GM19351 (cell line): ENCODE data around the gene IKBKG.
"Not testable (repeated sequence)": the region's sequence is repeated elsewhere in the genome, so short reads cannot be mapped to it uniquely, and the experiment has no call there.

Experiments
- ATAC-seq: cut with Tn5 transposase; IDR thresholded peaks from one replicate; pipeline ENCODE4 v1.9.1; 2021; ENCODE audit warnings: mild to moderate bottlenecking, moderate library complexity; ENCODE audit not compliant: unreplicated experiment

IKBKG gene

GRCh38 chrX:154552112-154552806 lies 4.8 kb downstream of the IKBKG start:
- ATAC-seq, result not testable (repeated sequence)

- not testable (repeated sequence) for ATAC-seq
Observed at GRCh38 chrX:154558060-154558690, 10.8 kb downstream of the IKBKG start.

GRCh38 chrX:154558896-154559295 lies 11.5 kb downstream of the IKBKG start:
- ATAC-seq, result not testable (repeated sequence)

- not testable (repeated sequence) for ATAC-seq
Observed at GRCh38 chrX:154560326-154560725, 12.9 kb downstream of the IKBKG start.

GRCh38 chrX:154562295-154562694 lies 14.9 kb downstream of the IKBKG start:
- ATAC-seq, result not testable (repeated sequence)

- not testable (repeated sequence) for ATAC-seq
Observed at GRCh38 chrX:154570361-154570760, 22.9 kb downstream of the IKBKG start.

GRCh38 chrX:154573061-154573460 lies 25.6 kb downstream of the IKBKG start:
- ATAC-seq, result not testable (repeated sequence)

- not testable (repeated sequence) for ATAC-seq
Observed at GRCh38 chrX:154575076-154575475, 27.7 kb downstream of the IKBKG start.

GRCh38 chrX:154582994-154583393 lies 35.6 kb downstream of the IKBKG start:
- not testable (repeated sequence) for ATAC-seq

- not testable (repeated sequence) for ATAC-seq
Observed at GRCh38 chrX:154584585-154585183, 37.3 kb downstream of the IKBKG start, which contains the start of gene CTAG1A. CTAG1A (plus strand) TSS chrX:154585133; CDS start chrX:154585207, 74 bp downstream.

GRCh38 chrX:154590415-154590814 lies 43.0 kb downstream of the IKBKG start:
- ATAC-seq, result not testable (repeated sequence)

GRCh38 chrX:154592505-154592904 lies 45.1 kb downstream of the IKBKG start:
- ATAC-seq, result no peak

GRCh38 chrX:154593201-154593600 lies 45.8 kb downstream of the IKBKG start:
- ATAC-seq, result no peak

GRCh38 chrX:154594491-154594890 lies 47.1 kb downstream of the IKBKG start:
- no peak for ATAC-seq

- no peak for ATAC-seq
Observed at GRCh38 chrX:154595559-154596249, 48.3 kb downstream of the IKBKG start.

GRCh38 chrX:154596290-154596929 lies 49.0 kb downstream of the IKBKG start:
- ATAC-seq, result no peak

- ATAC-seq, result no peak
Observed at GRCh38 chrX:154597221-154597620, 49.8 kb downstream of the IKBKG start.

GRCh38 chrX:154598656-154599055 lies 51.2 kb downstream of the IKBKG start:
- ATAC-seq, result no peak

- ATAC-seq, result no peak
Observed at GRCh38 chrX:154599531-154599930, 52.1 kb downstream of the IKBKG start.

GRCh38 chrX:154600759-154601374 lies 53.4 kb downstream of the IKBKG start:
- no peak for ATAC-seq
